Activated gamma-delta T cell treated with Interleukin-2 at 50 U/mL for 16 hours (primary cell): ENCODE results near the gene TRIM41.
"Not testable (repeated sequence)": the region's sequence is repeated elsewhere in the genome, so short reads cannot be mapped to it uniquely, and the experiment has no call there.

Source experiments
- DNase-seq: peaks from one replicate; pipeline ENCODE4 v3.0.0-alpha.2; 2020

Gene TRIM41

GRCh38 chr5:181223058-181223728 is at the start of gene TRIM41:
TRIM41 (plus strand) TSS chr5:181223281; CDS start chr5:181224000, 719 bp downstream.
- DNase-seq = peak; percentile 99

- DNase-seq = no peak
Observed at GRCh38 chr5:181173420-181174342, 49.4 kb upstream of the TRIM41 start.

GRCh38 chr5:181176254-181176952 is 46.7 kb upstream of the TRIM41 start:
- DNase-seq = no peak

- not testable (repeated sequence) for DNase-seq
Observed at GRCh38 chr5:181177559-181177958, 45.5 kb upstream of the TRIM41 start.

- DNase-seq = peak; percentile 63
Observed at GRCh38 chr5:181181650-181182565, 41.2 kb upstream of the TRIM41 start.

- no peak for DNase-seq
Observed at GRCh38 chr5:181182651-181183050, 40.4 kb upstream of the TRIM41 start.

- DNase-seq = no peak
Observed at GRCh38 chr5:181184845-181185216, 38.2 kb upstream of the TRIM41 start.

GRCh38 chr5:181185560-181185959 is 37.5 kb upstream of the TRIM41 start:
- no peak for DNase-seq

- no peak for DNase-seq
Observed at GRCh38 chr5:181186022-181186421, 37.1 kb upstream of the TRIM41 start.

GRCh38 chr5:181186986-181187499 is 36.0 kb upstream of the TRIM41 start:
- no peak for DNase-seq

- DNase-seq = no peak
Observed at GRCh38 chr5:181187500-181188213, 35.4 kb upstream of the TRIM41 start.

- peak; percentile 67 for DNase-seq
Observed at GRCh38 chr5:181188700-181189362, 34.2 kb upstream of the TRIM41 start.

- no peak for DNase-seq
Observed at GRCh38 chr5:181189363-181189961, 33.6 kb upstream of the TRIM41 start.

- no peak for DNase-seq
Observed at GRCh38 chr5:181189962-181190710, 32.9 kb upstream of the TRIM41 start.

GRCh38 chr5:181190711-181191525 is 32.2 kb upstream of the TRIM41 start:
- no peak for DNase-seq

- DNase-seq = peak; percentile 94
Observed at GRCh38 chr5:181191526-181192336, 31.4 kb upstream of the TRIM41 start.

- DNase-seq = no peak
Observed at GRCh38 chr5:181192337-181193046, 30.6 kb upstream of the TRIM41 start.
